Left lung (tissue), 10 donors: ENCODE data around the gene RECQL5. TPM values are rescaled to one million over a fixed set of nuclear protein-coding genes. Genes with fewer than 3 reads are reported as not detected.

Source experiments
- ATAC-seq: fragments of 200-7000 bp; cut with Tn5 transposase; one replicate; pipeline ENCODE4 v1.9.1; 2020; ENCODE audit warnings: moderate library complexity
- DNase-seq, 4 donors: peaks; one replicate each; pipeline ENCODE4 v3.0.0-alpha.2; 2013 to 2020
- H3K27ac ChIP-seq, 2 donors: fragments of 200-600 bp; sonication (generic) in 1 of 2; one replicate each; pipeline versions ENCODE4 v1.5.0 to v1.8.0; 2020 to 2021
- H3K27me3 ChIP-seq, 2 donors: fragments of 200-600 bp; sonication (generic) in 1 of 2; one replicate each; pipeline versions ENCODE4 v1.5.0 to v1.8.0; 2020 to 2021
- H3K36me3 ChIP-seq, 2 donors: fragments of 200-600 bp; sonication (generic) in 1 of 2; one replicate each; pipeline versions ENCODE4 v1.5.0 to v1.8.0; 2020 to 2021
- H3K4me1 ChIP-seq, 2 donors: fragments of 200-600 bp; one replicate each; pipeline ENCODE4 v1.8.0; 2021
- H3K4me3 ChIP-seq, 2 donors: fragments of 200-600 bp; sonication (generic) in 1 of 2; one replicate each; pipeline versions ENCODE4 v1.5.0 to v1.8.0; 2020 to 2021; ENCODE audit warnings: mild to moderate bottlenecking in 1 of 2
- H3K9me3 ChIP-seq, 2 donors: fragments of 200-600 bp; sonication (generic) in 1 of 2; one replicate each; pipeline versions ENCODE4 v1.5.0 to v1.8.0; 2020 to 2021
- intact Hi-C, 2 donors: fragments of 100-400 bp; cut with DNase I; formaldehyde crosslinking; loops; one replicate each; pipeline versions ENCODE4 v1.11.2 to v1.14.2; 2022
- polyA plus RNA-seq, 6 donors: library from polyadenylated mRNA; unstranded; fragments of 120-200 nt; gene quantifications; one replicate each; pipeline ENCODE4 v1.2.1, GENCODE V29; 2013; ENCODE audit not compliant: insufficient read length in 6 of 6
- total RNA-seq, 2 donors: library from RNA; stranded (reverse); fragmentation: NEBNext Ultra II Directional; extraction: Animal tissue kit (Norgen Biotek cat#: 25700); gene quantifications; one replicate each; pipeline ENCODE4 v1.2.1, GENCODE V29; 2021
- TF ChIP-seq, protein P1 (sequence below), 2 donors: fragments of 200-600 bp; sonication (generic) in 1 of 2; IDR thresholded peaks; one replicate each; pipeline versions ENCODE4 v1.5.0 to v1.8.0; 2021; ENCODE audit warnings: antibody characterized with exemption in 2 of 2
- donor health status: DM: no; HTN: yes; CAD: no.
- donor health status: DM: no; HTN: no; CAD: no.

The RECQL5 gene
- total and polyA plus RNA-seq, 8 donors: 28.5 to 43.0 (median 34.5) TPM

DNA sequence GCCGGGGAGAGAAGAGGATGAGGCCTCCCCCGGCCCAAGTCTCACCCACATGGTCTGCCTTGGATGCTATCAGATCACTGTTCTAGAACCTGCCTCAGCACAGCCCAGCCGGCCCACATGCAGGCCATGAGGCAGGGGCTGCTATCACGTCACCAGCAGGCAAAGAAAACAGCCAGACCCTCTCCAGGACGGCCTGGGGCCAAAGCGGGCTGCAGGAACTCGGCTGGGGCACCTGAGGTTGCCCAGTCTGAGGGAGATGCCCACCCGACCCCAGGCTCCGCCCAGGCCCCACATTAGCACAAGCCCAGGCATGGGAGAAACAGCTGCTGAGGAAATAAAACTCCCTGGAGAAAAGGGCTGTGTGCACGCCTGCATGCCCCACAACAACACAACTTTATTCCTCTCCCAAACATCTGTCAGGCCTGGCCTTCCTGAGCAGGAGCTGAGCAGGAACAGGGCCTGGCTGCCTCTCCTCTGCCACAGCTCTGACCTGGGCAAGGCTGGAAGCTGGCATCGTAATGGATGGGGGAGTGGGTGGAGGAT, 40.4 kb downstream of the RECQL5 start:
- H3K9me3 ChIP-seq: no peaks in the 10 kb centered on the region
- no peaks in the 10 kb centered on the region for H3K27me3 ChIP-seq
- H3K4me1 ChIP-seq: no peaks in the 10 kb centered on the region
- H3K4me3 ChIP-seq: no peak overlapping the region
- TF ChIP-seq, protein P1, sequence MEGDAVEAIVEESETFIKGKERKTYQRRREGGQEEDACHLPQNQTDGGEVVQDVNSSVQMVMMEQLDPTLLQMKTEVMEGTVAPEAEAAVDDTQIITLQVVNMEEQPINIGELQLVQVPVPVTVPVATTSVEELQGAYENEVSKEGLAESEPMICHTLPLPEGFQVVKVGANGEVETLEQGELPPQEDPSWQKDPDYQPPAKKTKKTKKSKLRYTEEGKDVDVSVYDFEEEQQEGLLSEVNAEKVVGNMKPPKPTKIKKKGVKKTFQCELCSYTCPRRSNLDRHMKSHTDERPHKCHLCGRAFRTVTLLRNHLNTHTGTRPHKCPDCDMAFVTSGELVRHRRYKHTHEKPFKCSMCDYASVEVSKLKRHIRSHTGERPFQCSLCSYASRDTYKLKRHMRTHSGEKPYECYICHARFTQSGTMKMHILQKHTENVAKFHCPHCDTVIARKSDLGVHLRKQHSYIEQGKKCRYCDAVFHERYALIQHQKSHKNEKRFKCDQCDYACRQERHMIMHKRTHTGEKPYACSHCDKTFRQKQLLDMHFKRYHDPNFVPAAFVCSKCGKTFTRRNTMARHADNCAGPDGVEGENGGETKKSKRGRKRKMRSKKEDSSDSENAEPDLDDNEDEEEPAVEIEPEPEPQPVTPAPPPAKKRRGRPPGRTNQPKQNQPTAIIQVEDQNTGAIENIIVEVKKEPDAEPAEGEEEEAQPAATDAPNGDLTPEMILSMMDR (IDR thresholded peaks at IDR 0.05): no peak
- H3K27ac ChIP-seq: no peak overlapping the region
- intact Hi-C loops: no loop called here
- peaks cover 0 to 80% of the 10 kb centered on the region in 2 donors for H3K36me3 ChIP-seq
- DNase-seq: peak in 1 of 4 donors; percentile 37
- ATAC-seq: no peak

DNA sequence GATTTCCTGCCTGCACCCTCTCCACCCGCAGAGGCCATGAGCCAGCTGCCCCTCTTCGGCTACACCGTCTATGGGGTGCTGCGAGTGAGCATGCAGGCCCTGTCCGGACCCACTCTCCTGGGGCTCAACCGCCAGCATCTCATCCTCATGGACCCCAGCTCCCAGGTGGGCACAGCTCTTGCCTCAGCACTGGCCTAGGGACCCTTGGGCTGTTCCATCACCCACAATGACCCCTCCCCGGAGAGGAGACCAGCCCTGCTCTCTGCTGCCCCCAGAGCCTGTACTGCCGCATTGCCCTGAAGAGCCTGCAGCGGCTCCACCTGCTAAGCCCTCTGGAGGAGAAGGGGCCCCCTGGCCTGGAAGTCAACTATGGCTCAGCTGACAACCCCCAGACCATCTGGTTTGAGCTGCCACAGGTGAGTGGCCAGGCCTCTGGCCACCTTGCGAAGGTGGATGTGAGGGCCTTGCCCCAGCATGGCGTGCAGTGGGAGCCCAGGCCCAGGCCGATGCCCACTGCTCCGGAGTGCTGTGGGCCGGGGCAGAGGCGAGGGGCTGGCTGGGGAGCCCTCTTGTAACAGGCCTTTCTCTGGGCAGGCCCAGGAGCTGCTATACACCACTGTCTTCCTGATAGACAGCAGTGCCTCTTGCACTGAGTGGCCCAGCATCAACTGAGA, 41.0 kb downstream of the RECQL5 start:
- H3K9me3 ChIP-seq: no peaks in the 10 kb centered on the region
- no peaks in the 10 kb centered on the region for H3K4me1 ChIP-seq
- no peak for DNase-seq
- peaks cover 0 to 84% of the 10 kb centered on the region in 2 donors for H3K36me3 ChIP-seq
- TF ChIP-seq, protein P1 (IDR thresholded peaks at IDR 0.05): peak in 1 of 2 donors; percentile 51
- ATAC-seq: peak; percentile 23
- intact Hi-C loops: no loop called here
- H3K27me3 ChIP-seq: no peaks in the 10 kb centered on the region
- no peak overlapping the region for H3K27ac ChIP-seq
- no peak overlapping the region for H3K4me3 ChIP-seq

DNA sequence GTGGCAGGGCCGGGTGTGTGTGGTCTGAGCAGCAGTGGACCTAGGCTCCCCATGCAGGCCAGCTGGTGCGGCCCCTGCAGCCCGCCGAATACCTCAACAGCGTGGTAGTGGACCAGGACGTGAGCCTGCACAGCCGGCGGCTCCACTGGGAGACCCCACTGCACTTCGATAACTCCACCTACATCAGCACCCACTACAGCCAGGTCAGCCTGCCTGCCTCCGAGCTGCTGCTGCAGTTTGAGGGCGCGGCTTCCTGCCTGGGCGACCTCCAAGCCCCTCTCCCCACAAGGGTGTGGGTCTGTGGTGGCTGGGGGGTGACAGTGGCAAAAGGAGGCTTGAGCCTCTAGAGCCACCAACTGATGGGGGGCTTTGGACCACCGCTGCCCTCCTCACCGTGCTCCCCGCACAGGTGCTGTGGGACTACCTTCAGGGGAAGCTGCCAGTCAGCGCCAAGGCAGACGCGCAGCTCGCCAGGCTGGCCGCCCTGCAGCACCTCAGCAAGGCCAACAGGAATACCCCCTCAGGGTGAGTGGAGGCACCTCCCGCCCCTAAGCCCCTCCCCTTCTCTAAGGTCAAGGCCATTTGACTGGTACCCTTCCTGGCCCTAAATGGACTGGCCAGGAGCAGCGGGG, 42.1 kb downstream of the RECQL5 start:
- DNase-seq: no peak
- no peaks in the 10 kb centered on the region for H3K9me3 ChIP-seq
- no peak overlapping the region for H3K4me3 ChIP-seq
- ATAC-seq: no peak
- intact Hi-C loops: no loop called here
- TF ChIP-seq, protein P1 (IDR thresholded peaks at IDR 0.05): no peak
- peaks cover 0 to 85% of the 10 kb centered on the region in 2 donors for H3K36me3 ChIP-seq
- H3K27ac ChIP-seq: no peak overlapping the region
- no peaks in the 10 kb centered on the region for H3K27me3 ChIP-seq
- no peaks in the 10 kb centered on the region for H3K4me1 ChIP-seq

DNA sequence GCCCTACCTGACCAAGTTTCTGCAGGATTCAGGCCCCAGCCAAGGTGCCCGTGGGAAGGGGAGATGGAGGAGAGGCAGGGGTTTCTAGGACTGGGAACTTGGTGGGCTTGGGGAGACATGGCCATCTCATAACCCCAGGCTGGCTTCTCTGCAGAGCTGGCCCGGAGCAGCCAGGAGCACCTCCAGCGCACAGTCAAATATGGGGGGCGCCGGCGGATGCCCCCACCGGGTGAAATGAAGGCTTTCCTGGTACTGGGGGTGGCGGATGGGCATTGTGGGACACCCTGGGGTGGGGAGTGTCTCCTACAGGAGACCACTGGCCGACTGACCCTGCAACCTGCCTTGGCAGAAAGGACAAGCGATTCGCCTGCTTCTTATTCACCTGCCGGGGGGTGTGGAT, 42.9 kb downstream of the RECQL5 start:
- TF ChIP-seq, protein P1 (IDR thresholded peaks at IDR 0.05): no peak
- H3K27ac ChIP-seq: no peak overlapping the region
- no peak for ATAC-seq
- no peaks in the 10 kb centered on the region for H3K4me1 ChIP-seq
- H3K27me3 ChIP-seq: no peaks in the 10 kb centered on the region
- no peak for DNase-seq
- no peaks in the 10 kb centered on the region for H3K9me3 ChIP-seq
- H3K4me3 ChIP-seq: no peak overlapping the region
- H3K36me3 ChIP-seq: peaks cover 0 to 90% of the 10 kb centered on the region in 2 donors
- intact Hi-C loops: no loop called here

DNA sequence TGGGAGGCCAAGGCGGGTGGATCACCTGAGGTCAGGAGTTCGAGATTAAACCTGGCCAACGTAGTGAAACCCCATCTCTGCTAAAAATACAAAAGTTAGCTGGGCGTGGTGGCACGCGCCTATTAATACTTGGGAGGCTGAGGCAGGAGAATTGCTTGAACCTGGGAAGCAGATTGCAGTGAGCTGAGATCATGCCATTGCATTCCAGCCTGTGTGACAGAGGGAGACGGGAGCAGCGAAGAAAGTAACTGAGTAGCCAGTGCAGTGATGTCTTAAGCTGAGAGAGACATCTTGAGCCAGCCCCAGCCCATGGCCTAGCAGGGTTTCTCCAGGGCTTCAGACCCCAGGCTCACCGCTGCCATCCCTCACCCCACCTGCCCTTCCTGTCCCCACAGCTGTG, 43.6 kb downstream of the RECQL5 start:
- Histone ChIP-seq H3K27ac (no peak overlapping the region), H3K36me3 (peaks cover 0 to 94% of the 10 kb centered on the region in 2 donors), H3K4me3 (no peak overlapping the region), H3K27me3 (no peaks in the 10 kb centered on the region), H3K9me3 (no peaks in the 10 kb centered on the region), H3K4me1 (no peaks in the 10 kb centered on the region)
- no peak for ATAC-seq
- TF ChIP-seq, protein P1 (IDR thresholded peaks at IDR 0.05): no peak
- intact Hi-C loops: no loop called here
- no peak for DNase-seq
